Measurements from ENCODE around the gene EHD1.

- TF ChIP-seq, protein P1, sequence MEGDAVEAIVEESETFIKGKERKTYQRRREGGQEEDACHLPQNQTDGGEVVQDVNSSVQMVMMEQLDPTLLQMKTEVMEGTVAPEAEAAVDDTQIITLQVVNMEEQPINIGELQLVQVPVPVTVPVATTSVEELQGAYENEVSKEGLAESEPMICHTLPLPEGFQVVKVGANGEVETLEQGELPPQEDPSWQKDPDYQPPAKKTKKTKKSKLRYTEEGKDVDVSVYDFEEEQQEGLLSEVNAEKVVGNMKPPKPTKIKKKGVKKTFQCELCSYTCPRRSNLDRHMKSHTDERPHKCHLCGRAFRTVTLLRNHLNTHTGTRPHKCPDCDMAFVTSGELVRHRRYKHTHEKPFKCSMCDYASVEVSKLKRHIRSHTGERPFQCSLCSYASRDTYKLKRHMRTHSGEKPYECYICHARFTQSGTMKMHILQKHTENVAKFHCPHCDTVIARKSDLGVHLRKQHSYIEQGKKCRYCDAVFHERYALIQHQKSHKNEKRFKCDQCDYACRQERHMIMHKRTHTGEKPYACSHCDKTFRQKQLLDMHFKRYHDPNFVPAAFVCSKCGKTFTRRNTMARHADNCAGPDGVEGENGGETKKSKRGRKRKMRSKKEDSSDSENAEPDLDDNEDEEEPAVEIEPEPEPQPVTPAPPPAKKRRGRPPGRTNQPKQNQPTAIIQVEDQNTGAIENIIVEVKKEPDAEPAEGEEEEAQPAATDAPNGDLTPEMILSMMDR (IDR thresholded peaks at IDR 0.05) = no peak
- no peak for TF ChIP-seq POLR2A (IDR thresholded peaks at IDR 0.05)
Measured at GRCh38 chr11:64810891-64811272, 67.5 kb downstream of the EHD1 start.

Measured in testis (tissue), 2 donors.